Osteocyte (in vitro differentiated cells): ENCODE results near the gene GAD2. TPM values are rescaled to one million over a fixed set of nuclear protein-coding genes. Genes with fewer than 3 reads are reported as not detected.

ENCODE experiments used
- DNase-seq: peaks from one replicate; pipeline ENCODE4 v3.0.0; 2021; ENCODE audit warnings: mixed read lengths; ENCODE audit not compliant: unreplicated experiment; ENCODE audit errors: extremely low spot score
- H3K27ac Mint-ChIP-seq: one replicate; pipeline ENCODE4 v1.8.0; 2021; ENCODE audit warnings: mild to moderate bottlenecking, mixed read lengths; ENCODE audit not compliant: unreplicated experiment
- H3K27me3 Mint-ChIP-seq: one replicate; pipeline ENCODE4 v1.8.0; 2021; ENCODE audit warnings: mixed read lengths; ENCODE audit not compliant: unreplicated experiment
- H3K36me3 Mint-ChIP-seq: one replicate; pipeline ENCODE4 v1.8.0; 2021; ENCODE audit warnings: mixed read lengths; ENCODE audit not compliant: unreplicated experiment
- H3K4me1 Mint-ChIP-seq: one replicate; pipeline ENCODE4 v1.8.0; 2021; ENCODE audit warnings: mixed read lengths; ENCODE audit not compliant: unreplicated experiment
- H3K4me3 Mint-ChIP-seq: one replicate; pipeline ENCODE4 v1.8.0; 2021; ENCODE audit warnings: mild to moderate bottlenecking, moderate library complexity, mixed read lengths; ENCODE audit not compliant: unreplicated experiment
- H3K9me3 Mint-ChIP-seq: one replicate; pipeline ENCODE4 v1.8.0; 2021; ENCODE audit warnings: mixed read lengths; ENCODE audit not compliant: unreplicated experiment
- CTCF ChIP-seq: fragments of 200-600 bp; sonication (generic); IDR thresholded peaks from 2 replicates; pipeline ENCODE4 v1.5.0; 2021; ENCODE audit warnings: antibody characterized with exemption, mild to moderate bottlenecking, moderate library complexity
- total RNA-seq: library from RNA; stranded (reverse); gene quantifications from 2 replicates; pipeline ENCODE4 v1.2.1, GENCODE V29; 2021

GAD2 gene
- total RNA-seq, 1 donor from 2014 or later = not detected

- H3K36me3 Mint-ChIP-seq = no peaks in the 10 kb centered on the region
- H3K27me3 Mint-ChIP-seq = no peaks in the 10 kb centered on the region
- TF ChIP-seq CTCF = no peak
- no peak overlapping the region for H3K4me3 Mint-ChIP-seq
- no peaks in the 10 kb centered on the region for H3K4me1 Mint-ChIP-seq
- DNase-seq = no peak
- no peak overlapping the region for H3K27ac Mint-ChIP-seq
- H3K9me3 Mint-ChIP-seq = peaks cover 15% of the 10 kb centered on the region
Measured at GRCh38 chr10:26194275-26194674, 22.3 kb upstream of the GAD2 start.

DNA sequence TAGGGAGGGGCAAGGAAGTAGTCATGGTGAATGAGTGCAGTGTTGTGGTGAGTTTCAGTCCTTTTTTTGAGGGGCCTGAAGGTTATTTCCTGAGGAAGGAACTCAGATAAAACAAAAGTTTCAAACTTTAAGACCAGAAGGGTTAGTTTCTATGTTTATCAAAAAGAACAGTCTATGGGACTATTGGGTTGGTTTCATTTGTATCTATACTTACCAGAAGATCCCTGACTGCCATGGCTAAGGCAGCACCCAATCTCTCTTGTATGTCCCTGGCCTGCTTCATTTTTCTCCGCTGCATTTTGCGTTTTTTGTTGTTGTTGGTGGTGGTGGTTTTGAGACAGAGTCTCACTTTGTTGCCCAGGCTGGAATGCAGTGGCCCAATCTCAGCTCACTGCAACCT lies 19.3 kb upstream of the GAD2 start:
- no peaks in the 10 kb centered on the region for H3K36me3 Mint-ChIP-seq

GRCh38 chr10:26198119-26198518 lies 18.5 kb upstream of the GAD2 start:
- no peak for TF ChIP-seq CTCF
- Mint-ChIP-seq H3K9me3 (no peaks in the 10 kb centered on the region), H3K36me3 (no peaks in the 10 kb centered on the region)

More for the DNA sequence above, 19.3 kb upstream of the GAD2 start:
- no peak for DNase-seq
- no peak for TF ChIP-seq CTCF
- no peaks in the 10 kb centered on the region for H3K27me3 Mint-ChIP-seq
- H3K9me3 Mint-ChIP-seq = no peaks in the 10 kb centered on the region
- H3K27ac Mint-ChIP-seq = no peak overlapping the region
- no peak overlapping the region for H3K4me3 Mint-ChIP-seq
- no peaks in the 10 kb centered on the region for H3K4me1 Mint-ChIP-seq

DNA sequence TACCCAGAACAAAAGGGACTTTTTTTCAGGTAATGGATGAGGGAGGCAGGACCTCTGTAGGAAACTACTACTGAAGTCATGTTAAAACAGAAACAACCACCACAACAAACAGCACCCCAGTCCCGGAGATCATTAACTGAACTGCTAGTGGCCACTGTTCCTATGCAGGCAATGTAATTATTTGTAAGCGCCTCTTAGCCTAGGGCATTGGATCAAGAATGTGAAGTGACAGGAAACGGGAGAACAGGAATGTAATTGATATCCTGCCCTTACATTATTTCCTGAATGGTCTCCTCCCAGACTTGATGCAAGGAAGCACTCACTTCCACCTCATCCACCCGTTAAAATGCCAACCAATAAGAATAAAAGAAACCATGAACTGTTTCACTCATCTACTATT lies 16.7 kb upstream of the GAD2 start:
- H3K4me3 Mint-ChIP-seq = no peak overlapping the region
- TF ChIP-seq CTCF = no peak
- H3K4me1 Mint-ChIP-seq = no peaks in the 10 kb centered on the region
- H3K27ac Mint-ChIP-seq = no peak overlapping the region
- no peaks in the 10 kb centered on the region for H3K27me3 Mint-ChIP-seq
- DNase-seq = no peak
- no peaks in the 10 kb centered on the region for H3K36me3 Mint-ChIP-seq
- no peaks in the 10 kb centered on the region for H3K9me3 Mint-ChIP-seq

More at GRCh38 chr10:26198119-26198518, 18.5 kb upstream of the GAD2 start:
- Mint-ChIP-seq H3K4me1 (no peaks in the 10 kb centered on the region), H3K4me3 (no peak overlapping the region), H3K27me3 (no peaks in the 10 kb centered on the region), H3K27ac (no peak overlapping the region)
- no peak for DNase-seq

GRCh38 chr10:26205223-26205622 lies 11.4 kb upstream of the GAD2 start:
- H3K9me3 Mint-ChIP-seq = no peaks in the 10 kb centered on the region
- no peaks in the 10 kb centered on the region for H3K27me3 Mint-ChIP-seq
- H3K36me3 Mint-ChIP-seq = no peaks in the 10 kb centered on the region
- no peak overlapping the region for H3K4me3 Mint-ChIP-seq
- no peak for TF ChIP-seq CTCF
- H3K27ac Mint-ChIP-seq = no peak overlapping the region
- no peaks in the 10 kb centered on the region for H3K4me1 Mint-ChIP-seq
- no peak for DNase-seq
